Ovary (tissue), 3 donors: ENCODE measurements around the gene CATSPERE.

Experiments
- EP300 ChIP-seq: sonication (generic); formaldehyde crosslinking; IDR thresholded peaks from one replicate; pipeline ENCODE4 v1.6.1; 2017; ENCODE audit warnings: antibody characterized with exemption
- POLR2A ChIP-seq: fragments of 450-650 bp; IDR thresholded peaks from one replicate; pipeline ENCODE4 v1.6.1; 2017; ENCODE audit warnings: antibody characterized with exemption, mild to moderate bottlenecking, moderate library complexity
- TF ChIP-seq, protein P1 (sequence below), 3 donors: fragments of 450-650 bp in 2 of 3; fragments of 200-600 bp in 1 of 3; IDR thresholded peaks; one replicate each; pipeline versions ENCODE4 v1.5.1 to v1.8.0; 2016 to 2022; ENCODE audit warnings: antibody characterized with exemption in 3 of 3, mild to moderate bottlenecking in 1 of 3
- donor health status: DM: no; HTN: no; CAD: no.

DNA sequence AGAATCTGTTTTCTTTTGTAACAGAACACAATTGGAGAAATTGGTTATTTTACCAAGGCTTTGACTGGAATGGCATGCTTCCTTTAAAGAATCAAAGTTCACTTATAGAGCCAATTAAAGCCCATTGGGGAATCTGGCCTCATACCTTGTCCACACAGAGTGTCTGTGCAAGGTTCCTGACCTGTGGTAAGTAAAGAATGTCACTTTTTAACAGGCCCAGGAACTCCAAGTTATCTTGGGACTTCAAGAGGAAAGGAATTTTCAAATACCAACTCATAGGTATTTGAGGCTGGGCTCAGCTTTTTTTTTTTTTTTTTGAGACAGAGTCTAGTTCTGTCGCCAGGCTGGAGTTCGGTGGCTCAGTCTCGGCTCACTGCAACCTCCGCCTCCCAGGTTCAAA, 2.3 kb upstream of the CATSPERE start:
- TF ChIP-seq, protein P1, sequence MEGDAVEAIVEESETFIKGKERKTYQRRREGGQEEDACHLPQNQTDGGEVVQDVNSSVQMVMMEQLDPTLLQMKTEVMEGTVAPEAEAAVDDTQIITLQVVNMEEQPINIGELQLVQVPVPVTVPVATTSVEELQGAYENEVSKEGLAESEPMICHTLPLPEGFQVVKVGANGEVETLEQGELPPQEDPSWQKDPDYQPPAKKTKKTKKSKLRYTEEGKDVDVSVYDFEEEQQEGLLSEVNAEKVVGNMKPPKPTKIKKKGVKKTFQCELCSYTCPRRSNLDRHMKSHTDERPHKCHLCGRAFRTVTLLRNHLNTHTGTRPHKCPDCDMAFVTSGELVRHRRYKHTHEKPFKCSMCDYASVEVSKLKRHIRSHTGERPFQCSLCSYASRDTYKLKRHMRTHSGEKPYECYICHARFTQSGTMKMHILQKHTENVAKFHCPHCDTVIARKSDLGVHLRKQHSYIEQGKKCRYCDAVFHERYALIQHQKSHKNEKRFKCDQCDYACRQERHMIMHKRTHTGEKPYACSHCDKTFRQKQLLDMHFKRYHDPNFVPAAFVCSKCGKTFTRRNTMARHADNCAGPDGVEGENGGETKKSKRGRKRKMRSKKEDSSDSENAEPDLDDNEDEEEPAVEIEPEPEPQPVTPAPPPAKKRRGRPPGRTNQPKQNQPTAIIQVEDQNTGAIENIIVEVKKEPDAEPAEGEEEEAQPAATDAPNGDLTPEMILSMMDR (IDR thresholded peaks at IDR 0.05): no peak
- no peak for TF ChIP-seq POLR2A
- no peak for TF ChIP-seq EP300
